Chondrocyte (in vitro differentiated cells): ENCODE data around the gene BNC2. TPM values are rescaled to one million over a fixed set of nuclear protein-coding genes. Genes with fewer than 3 reads are reported as not detected.

ENCODE experiments used
- DNase-seq: peaks from one replicate; pipeline ENCODE4 v3.0.0; 2021; ENCODE audit warnings: mixed read lengths, low spot score
- H3K27ac Mint-ChIP-seq: one replicate; pipeline ENCODE4 v1.8.0; 2021; ENCODE audit warnings: mild to moderate bottlenecking, moderate library complexity, mixed read lengths; ENCODE audit not compliant: unreplicated experiment
- H3K27me3 Mint-ChIP-seq: 2 replicates; pipeline ENCODE4 v1.8.0; 2021; ENCODE audit warnings: low read depth, mixed read lengths
- H3K36me3 Mint-ChIP-seq: 2 replicates; pipeline ENCODE4 v1.8.0; 2021; ENCODE audit warnings: low read depth, mixed read lengths
- H3K4me1 Mint-ChIP-seq: 2 replicates; pipeline ENCODE4 v1.8.0; 2021; ENCODE audit warnings: low read depth, mild to moderate bottlenecking, mixed read lengths
- H3K4me3 Mint-ChIP-seq: one replicate; pipeline ENCODE4 v1.8.0; 2021; ENCODE audit warnings: mild to moderate bottlenecking, moderate library complexity, mixed read lengths; ENCODE audit not compliant: unreplicated experiment
- H3K9me3 Mint-ChIP-seq: 2 replicates; pipeline ENCODE4 v1.8.0; 2021; ENCODE audit warnings: low read depth, mixed read lengths
- total RNA-seq: library from RNA; stranded (reverse); gene quantifications from 3 replicates; pipeline ENCODE4 v1.2.1, GENCODE V29; 2021
- TF ChIP-seq, protein P1 (sequence below): fragments of 200-600 bp; sonication (generic); IDR thresholded peaks from 2 replicates; pipeline ENCODE4 v1.5.0; 2021; ENCODE audit warnings: antibody characterized with exemption, mild to moderate bottlenecking, moderate library complexity

The BNC2 gene
- total RNA-seq, 1 donor from 2014 or later = 17.8 TPM

GRCh38 chr9:16545639-16546038 lies 324.8 kb downstream of the BNC2 start:
- Mint-ChIP-seq H3K27me3 (no peaks in the 10 kb centered on the region), H3K27ac (no peak overlapping the region), H3K4me1 (peaks cover 25% of the 10 kb centered on the region), H3K36me3 (peaks cover 5% of the 10 kb centered on the region), H3K4me3 (no peak overlapping the region), H3K9me3 (no peaks in the 10 kb centered on the region)
- DNase-seq = no peak
- TF ChIP-seq, protein P1, sequence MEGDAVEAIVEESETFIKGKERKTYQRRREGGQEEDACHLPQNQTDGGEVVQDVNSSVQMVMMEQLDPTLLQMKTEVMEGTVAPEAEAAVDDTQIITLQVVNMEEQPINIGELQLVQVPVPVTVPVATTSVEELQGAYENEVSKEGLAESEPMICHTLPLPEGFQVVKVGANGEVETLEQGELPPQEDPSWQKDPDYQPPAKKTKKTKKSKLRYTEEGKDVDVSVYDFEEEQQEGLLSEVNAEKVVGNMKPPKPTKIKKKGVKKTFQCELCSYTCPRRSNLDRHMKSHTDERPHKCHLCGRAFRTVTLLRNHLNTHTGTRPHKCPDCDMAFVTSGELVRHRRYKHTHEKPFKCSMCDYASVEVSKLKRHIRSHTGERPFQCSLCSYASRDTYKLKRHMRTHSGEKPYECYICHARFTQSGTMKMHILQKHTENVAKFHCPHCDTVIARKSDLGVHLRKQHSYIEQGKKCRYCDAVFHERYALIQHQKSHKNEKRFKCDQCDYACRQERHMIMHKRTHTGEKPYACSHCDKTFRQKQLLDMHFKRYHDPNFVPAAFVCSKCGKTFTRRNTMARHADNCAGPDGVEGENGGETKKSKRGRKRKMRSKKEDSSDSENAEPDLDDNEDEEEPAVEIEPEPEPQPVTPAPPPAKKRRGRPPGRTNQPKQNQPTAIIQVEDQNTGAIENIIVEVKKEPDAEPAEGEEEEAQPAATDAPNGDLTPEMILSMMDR = no peak

DNA sequence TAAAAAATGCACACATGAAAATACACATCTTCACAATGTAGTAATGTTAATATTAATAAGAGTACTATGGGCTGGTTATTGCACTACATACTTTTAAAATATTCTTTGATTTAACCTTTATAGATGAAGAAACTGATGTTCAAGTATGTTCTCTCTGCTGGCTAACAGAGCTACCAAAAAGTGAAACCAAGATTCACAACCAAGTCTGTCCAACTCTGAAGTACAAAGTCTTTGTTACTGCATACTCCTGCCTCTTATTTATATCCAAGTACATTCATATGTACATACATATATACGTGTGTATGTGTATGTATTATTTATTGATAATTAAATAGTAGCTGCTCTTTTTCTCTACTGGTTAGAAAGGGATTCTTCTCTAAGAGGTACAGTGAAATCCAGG lies 325.6 kb downstream of the BNC2 start:
- no peak for DNase-seq
- Mint-ChIP-seq H3K36me3 (peaks cover 5% of the 10 kb centered on the region), H3K9me3 (no peaks in the 10 kb centered on the region), H3K4me1 (peaks cover 25% of the 10 kb centered on the region), H3K27me3 (no peaks in the 10 kb centered on the region), H3K4me3 (no peak overlapping the region), H3K27ac (no peak overlapping the region)
- TF ChIP-seq, protein P1 = no peak

- no peak overlapping the region for H3K27ac Mint-ChIP-seq
- H3K4me3 Mint-ChIP-seq = no peak overlapping the region
- TF ChIP-seq, protein P1 = no peak
- H3K9me3 Mint-ChIP-seq = no peaks in the 10 kb centered on the region
- no peak for DNase-seq
- H3K4me1 Mint-ChIP-seq = peaks cover 25% of the 10 kb centered on the region
- peaks cover 5% of the 10 kb centered on the region for H3K36me3 Mint-ChIP-seq
- H3K27me3 Mint-ChIP-seq = no peaks in the 10 kb centered on the region
Measured at GRCh38 chr9:16543686-16544085, 326.8 kb downstream of the BNC2 start.

DNA sequence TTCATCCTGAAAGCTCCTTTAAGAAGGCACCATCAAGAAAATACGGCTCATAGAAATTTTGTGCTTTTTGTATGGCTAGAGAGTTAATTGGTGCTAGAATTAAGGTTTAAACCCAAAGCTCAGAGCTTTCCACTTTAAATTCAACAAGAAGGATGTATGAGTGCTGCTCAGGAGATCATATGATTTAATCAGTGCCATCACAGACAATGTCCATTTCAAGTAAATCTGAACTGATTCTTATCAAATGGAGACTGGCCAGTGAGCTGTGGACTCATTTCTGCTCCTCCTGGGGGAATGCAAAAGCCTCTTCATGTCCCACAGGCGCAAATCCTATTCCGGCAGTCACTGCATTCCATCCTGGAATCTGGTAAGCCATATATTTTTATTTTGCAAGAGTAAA lies 327.2 kb downstream of the BNC2 start:
- Mint-ChIP-seq H3K27me3 (no peaks in the 10 kb centered on the region), H3K9me3 (no peaks in the 10 kb centered on the region)
- no peak for DNase-seq

DNA sequence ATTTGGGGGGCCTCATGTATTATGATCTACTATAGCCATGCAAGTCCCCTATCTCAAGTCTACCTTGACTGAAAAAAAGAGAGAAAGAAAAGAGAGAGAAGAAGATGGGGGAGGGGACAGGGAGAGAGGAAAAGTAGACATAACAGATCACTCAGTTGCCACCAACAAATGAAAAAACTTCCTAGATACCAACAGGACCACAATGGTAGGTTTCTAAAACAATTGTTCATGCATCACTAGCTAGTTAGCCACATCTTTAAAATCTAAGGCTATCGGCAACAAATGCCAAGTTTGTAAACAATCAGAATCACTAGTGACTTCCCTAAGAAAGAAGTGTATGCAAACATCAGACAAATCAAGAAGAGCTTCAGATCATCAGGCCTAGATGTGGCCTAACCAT lies 328.2 kb downstream of the BNC2 start:
- Mint-ChIP-seq H3K27me3 (no peaks in the 10 kb centered on the region), H3K4me3 (no peak overlapping the region), H3K4me1 (peaks cover 25% of the 10 kb centered on the region), H3K9me3 (no peaks in the 10 kb centered on the region), H3K27ac (no peak overlapping the region), H3K36me3 (peaks cover under 1% of the 10 kb centered on the region)
- no peak for DNase-seq
- TF ChIP-seq, protein P1 = no peak

More for the DNA sequence above, 327.2 kb downstream of the BNC2 start:
- H3K27ac Mint-ChIP-seq = no peak overlapping the region
- no peak overlapping the region for H3K4me3 Mint-ChIP-seq
- TF ChIP-seq, protein P1 = no peak
- peaks cover 5% of the 10 kb centered on the region for H3K36me3 Mint-ChIP-seq
- peaks cover 25% of the 10 kb centered on the region for H3K4me1 Mint-ChIP-seq
